ENCODE results near the gene GGTLC2. TPM values are rescaled to one million over a fixed set of nuclear protein-coding genes. Genes with fewer than 3 reads are reported as not detected.
"Not testable (repeated sequence)": the region's sequence is repeated elsewhere in the genome, so short reads cannot be mapped to it uniquely, and the experiment has no call there.

Gene GGTLC2
- not detected for total RNA-seq

GRCh38 chr22:22644314-22644713 is at the start of gene GGTLC2:
TSS of gene GGTLC2 (plus strand) at chr22:22644614. CDS start at chr22:22646346, 1,732 bp downstream.
- H3K4me1 Mint-ChIP-seq (ENCODE audit: low read depth); H3K27me3 Mint-ChIP-seq; intact Hi-C loops (cut with micrococcal nuclease); ATAC-seq; H3K4me3 Mint-ChIP-seq; POLR2A ChIA-PET; CTCF ChIA-PET; H3K27ac Mint-ChIP-seq; H3K9me3 Mint-ChIP-seq; DNase-seq; H3K36me3 Mint-ChIP-seq (ENCODE audit: low read depth): not testable (repeated sequence)

- Mint-ChIP-seq H3K36me3 (ENCODE audit: low read depth) (no peaks in the 10 kb centered on the region), H3K9me3 (no peaks in the 10 kb centered on the region), H3K27me3 (no peaks in the 10 kb centered on the region), H3K27ac (no peak overlapping the region), H3K4me1 (ENCODE audit: low read depth) (no peaks in the 10 kb centered on the region), H3K4me3 (no peak overlapping the region)
- CTCF ChIA-PET: no interaction called here
- POLR2A ChIA-PET: no interaction called here
- ATAC-seq (no peak), DNase-seq (no peak)
- no peak for TF ChIP-seq CTCF (IDR thresholded peaks at IDR 0.05)
- intact Hi-C loops (cut with micrococcal nuclease): no loop called here
These were observed 49.2 kb upstream of the GGTLC2 start for GRCh38 chr22:22595001-22595835.

GRCh38 chr22:22598144-22598543 is 46.3 kb upstream of the GGTLC2 start:
- POLR2A ChIA-PET: no interaction called here
- no peaks in the 10 kb centered on the region for H3K4me1 Mint-ChIP-seq (ENCODE audit: low read depth)
- H3K4me3 Mint-ChIP-seq: no peak overlapping the region
- H3K36me3 Mint-ChIP-seq (ENCODE audit: low read depth): no peaks in the 10 kb centered on the region
- CTCF ChIA-PET: interaction anchor here (2.5 kb wide), 1 partner anchor 11 kb away, joined by 12 read pairs; no protein-coding TSS in a partner anchor
- no peak for ATAC-seq
- no peaks in the 10 kb centered on the region for H3K9me3 Mint-ChIP-seq
- DNase-seq: no peak
- intact Hi-C loops (cut with micrococcal nuclease): no loop called here
- no peak for TF ChIP-seq CTCF (IDR thresholded peaks at IDR 0.05)
- no peak overlapping the region for H3K27ac Mint-ChIP-seq
- peaks cover 2% of the 10 kb centered on the region for H3K27me3 Mint-ChIP-seq

- intact Hi-C loops (cut with micrococcal nuclease): no loop called here
- no peaks in the 10 kb centered on the region for H3K4me1 Mint-ChIP-seq (ENCODE audit: low read depth)
- POLR2A ChIA-PET: no interaction called here
- peaks cover 2% of the 10 kb centered on the region for H3K27me3 Mint-ChIP-seq
- CTCF ChIA-PET: interaction anchor here (2.5 kb wide), 1 partner anchor 12 kb away, joined by 12 read pairs; no protein-coding TSS in a partner anchor
- ATAC-seq (no peak), DNase-seq (no peak)
- H3K27ac Mint-ChIP-seq: no peak overlapping the region
- H3K36me3 Mint-ChIP-seq (ENCODE audit: low read depth): no peaks in the 10 kb centered on the region
- no peak overlapping the region for H3K4me3 Mint-ChIP-seq
- no peak for TF ChIP-seq CTCF (IDR thresholded peaks at IDR 0.05)
- no peaks in the 10 kb centered on the region for H3K9me3 Mint-ChIP-seq
These were observed 45.2 kb upstream of the GGTLC2 start for GRCh38 chr22:22599248-22599647.

- ATAC-seq (no peak), DNase-seq (no peak)
- intact Hi-C loops (cut with micrococcal nuclease): no loop called here
- Mint-ChIP-seq H3K4me3 (no peak overlapping the region), H3K4me1 (ENCODE audit: low read depth) (no peaks in the 10 kb centered on the region), H3K36me3 (ENCODE audit: low read depth) (no peaks in the 10 kb centered on the region), H3K9me3 (no peaks in the 10 kb centered on the region), H3K27me3 (peaks cover 2% of the 10 kb centered on the region), H3K27ac (no peak overlapping the region)
- ChIA-PET CTCF (interaction anchor here (0.8 to 0.9 kb wide), 2 partner anchors 13 to 15 kb away, joined by 3 read pairs; no protein-coding TSS in a partner anchor), POLR2A (no interaction called here)
- no peak for TF ChIP-seq CTCF (IDR thresholded peaks at IDR 0.05)
These were observed 43.7 kb upstream of the GGTLC2 start for GRCh38 chr22:22600531-22601261.

All from activated CD8-positive, alpha-beta T cell treated with anti-CD3 and anti-CD28 coated beads for 36 hours (primary cell).